ENCODE results near the gene GSC2.

Gene GSC2

GRCh38 chr22:19150482-19151328 is 613 bp upstream of the GSC2 start:
- H3K79me2 ChIP-seq (ENCODE audit: control insufficient read depth, insufficient read depth, low read length): no peaks in the 10 kb centered on the region
- no peaks in the 10 kb centered on the region for H3K79me1 ChIP-seq (ENCODE audit: low read length)
- H3K4me1 ChIP-seq (ENCODE audit: control insufficient read depth, low read depth, low read length): no peaks in the 10 kb centered on the region
- no peak overlapping the region for H3K18ac ChIP-seq (ENCODE audit: low read length)
- no peak overlapping the region for H3K23ac ChIP-seq (ENCODE audit: low read length)
- no peak overlapping the region for H3K27ac ChIP-seq (ENCODE audit: low read depth, low read length)
- H3K56ac ChIP-seq (ENCODE audit: low read length): no peak overlapping the region
- no CpG with 5 or more reads among the region's 68 CpGs for WGBS (ENCODE audit: extremely low coverage, insufficient coverage, low lambda C conversion rate)
- H3K4me2 ChIP-seq (ENCODE audit: low read length): no peak overlapping the region
- H3K27me3 ChIP-seq (ENCODE audit: insufficient read depth, low read length, poor library complexity): peaks cover 45% of the 10 kb centered on the region
- H3K4me3 ChIP-seq (ENCODE audit: low read length): no peak overlapping the region
- H3K4ac ChIP-seq (ENCODE audit: low read depth, low read length): no peak overlapping the region
- H4K8ac ChIP-seq (ENCODE audit: low read depth, low read length): no peak overlapping the region
- H2BK120ac ChIP-seq (ENCODE audit: low read depth, low read length): no peak overlapping the region
- no peak overlapping the region for H2BK15ac ChIP-seq (replicated peaks; ENCODE audit: low read depth)
- no peaks in the 10 kb centered on the region for H3K36me3 ChIP-seq (ENCODE audit: control insufficient read depth, insufficient read depth, low read length)
- no peak overlapping the region for H2AK5ac ChIP-seq (ENCODE audit: low read length)
- H2BK5ac ChIP-seq (ENCODE audit: low read length): no peak overlapping the region
- no peak overlapping the region for H3K9ac ChIP-seq (ENCODE audit: low read length)
- no peak for DNase-seq
- H4K5ac ChIP-seq (ENCODE audit: low read length): no peak overlapping the region

GRCh38 chr22:19149047-19149883 is 827 bp downstream of the GSC2 start:
- Histone ChIP-seq H3K27me3 (ENCODE audit: insufficient read depth, low read length, poor library complexity) (peaks cover 45% of the 10 kb centered on the region), H2BK5ac (ENCODE audit: low read length) (no peak overlapping the region), H3K18ac (ENCODE audit: low read length) (no peak overlapping the region), H3K4me3 (ENCODE audit: low read length) (no peak overlapping the region), H3K9ac (ENCODE audit: low read length) (no peak overlapping the region), H3K4me2 (ENCODE audit: low read length) (peak overlapping the region; percentile 36), H3K4me1 (ENCODE audit: control insufficient read depth, low read depth, low read length) (no peaks in the 10 kb centered on the region), H2BK120ac (ENCODE audit: low read depth, low read length) (no peak overlapping the region), H4K8ac (ENCODE audit: low read depth, low read length) (no peak overlapping the region), H3K79me2 (ENCODE audit: control insufficient read depth, insufficient read depth, low read length) (peaks cover under 1% of the 10 kb centered on the region), H4K5ac (ENCODE audit: low read length) (no peak overlapping the region), H2BK15ac (replicated peaks; ENCODE audit: low read depth) (no peak overlapping the region), H3K23ac (ENCODE audit: low read length) (no peak overlapping the region), H3K56ac (ENCODE audit: low read length) (peak overlapping the region; percentile 56), H3K36me3 (ENCODE audit: control insufficient read depth, insufficient read depth, low read length) (no peaks in the 10 kb centered on the region), H3K27ac (ENCODE audit: low read depth, low read length) (no peak overlapping the region), H2AK5ac (ENCODE audit: low read length) (no peak overlapping the region), H3K79me1 (ENCODE audit: low read length) (peaks cover under 1% of the 10 kb centered on the region), H3K4ac (ENCODE audit: low read depth, low read length) (no peak overlapping the region)
- no CpG with 5 or more reads among the region's 92 CpGs for WGBS (ENCODE audit: extremely low coverage, insufficient coverage, low lambda C conversion rate)
- DNase-seq: peak; percentile 31

GRCh38 chr22:19148417-19149046 is 1.6 kb downstream of the GSC2 start:
- no peak overlapping the region for H3K9ac ChIP-seq (ENCODE audit: low read length)
- H3K4me2 ChIP-seq (ENCODE audit: low read length): no peak overlapping the region
- H3K56ac ChIP-seq (ENCODE audit: low read length): no peak overlapping the region
- H2AK5ac ChIP-seq (ENCODE audit: low read length): no peak overlapping the region
- no peak for DNase-seq
- H3K27ac ChIP-seq (ENCODE audit: low read depth, low read length): no peak overlapping the region
- H4K5ac ChIP-seq (ENCODE audit: low read length): no peak overlapping the region
- no CpG with 5 or more reads among the region's 33 CpGs for WGBS (ENCODE audit: extremely low coverage, insufficient coverage, low lambda C conversion rate)
- no peaks in the 10 kb centered on the region for H3K36me3 ChIP-seq (ENCODE audit: control insufficient read depth, insufficient read depth, low read length)
- no peak overlapping the region for H4K8ac ChIP-seq (ENCODE audit: low read depth, low read length)
- no peak overlapping the region for H2BK120ac ChIP-seq (ENCODE audit: low read depth, low read length)
- H3K79me1 ChIP-seq (ENCODE audit: low read length): peaks cover 7% of the 10 kb centered on the region
- peaks cover 8% of the 10 kb centered on the region for H3K79me2 ChIP-seq (ENCODE audit: control insufficient read depth, insufficient read depth, low read length)
- no peaks in the 10 kb centered on the region for H3K4me1 ChIP-seq (ENCODE audit: control insufficient read depth, low read depth, low read length)
- H3K23ac ChIP-seq (ENCODE audit: low read length): no peak overlapping the region
- H3K27me3 ChIP-seq (ENCODE audit: insufficient read depth, low read length, poor library complexity): peaks cover 45% of the 10 kb centered on the region
- H3K4me3 ChIP-seq (ENCODE audit: low read length): no peak overlapping the region
- no peak overlapping the region for H3K4ac ChIP-seq (ENCODE audit: low read depth, low read length)
- H2BK15ac ChIP-seq (replicated peaks; ENCODE audit: low read depth): no peak overlapping the region
- no peak overlapping the region for H2BK5ac ChIP-seq (ENCODE audit: low read length)
- H3K18ac ChIP-seq (ENCODE audit: low read length): no peak overlapping the region

GRCh38 chr22:19147195-19147780 is 2.8 kb downstream of the GSC2 start:
- Histone ChIP-seq H3K23ac (ENCODE audit: low read length) (no peak overlapping the region), H3K27me3 (ENCODE audit: insufficient read depth, low read length, poor library complexity) (peaks cover 45% of the 10 kb centered on the region), H3K79me1 (ENCODE audit: low read length) (peaks cover 9% of the 10 kb centered on the region), H2BK15ac (replicated peaks; ENCODE audit: low read depth) (no peak overlapping the region), H3K18ac (ENCODE audit: low read length) (no peak overlapping the region), H3K79me2 (ENCODE audit: control insufficient read depth, insufficient read depth, low read length) (peaks cover 10% of the 10 kb centered on the region), H4K8ac (ENCODE audit: low read depth, low read length) (no peak overlapping the region), H3K4ac (ENCODE audit: low read depth, low read length) (no peak overlapping the region), H3K56ac (ENCODE audit: low read length) (no peak overlapping the region), H2BK5ac (ENCODE audit: low read length) (no peak overlapping the region), H3K36me3 (ENCODE audit: control insufficient read depth, insufficient read depth, low read length) (no peaks in the 10 kb centered on the region), H2BK120ac (ENCODE audit: low read depth, low read length) (no peak overlapping the region), H3K4me3 (ENCODE audit: low read length) (no peak overlapping the region), H3K27ac (ENCODE audit: low read depth, low read length) (no peak overlapping the region), H2AK5ac (ENCODE audit: low read length) (no peak overlapping the region), H3K4me2 (ENCODE audit: low read length) (no peak overlapping the region), H4K5ac (ENCODE audit: low read length) (no peak overlapping the region), H3K4me1 (ENCODE audit: control insufficient read depth, low read depth, low read length) (no peaks in the 10 kb centered on the region), H3K9ac (ENCODE audit: low read length) (no peak overlapping the region)
- WGBS (ENCODE audit: extremely low coverage, insufficient coverage, low lambda C conversion rate): no CpG with 5 or more reads among the region's 9 CpGs
- DNase-seq: peak; percentile 49

GRCh38 chr22:19146215-19146968 is 3.7 kb downstream of the GSC2 start:
- Histone ChIP-seq H4K8ac (ENCODE audit: low read depth, low read length) (no peak overlapping the region), H3K27me3 (ENCODE audit: insufficient read depth, low read length, poor library complexity) (peaks cover 37% of the 10 kb centered on the region), H4K5ac (ENCODE audit: low read length) (no peak overlapping the region), H3K27ac (ENCODE audit: low read depth, low read length) (no peak overlapping the region), H2AK5ac (ENCODE audit: low read length) (no peak overlapping the region), H3K18ac (ENCODE audit: low read length) (no peak overlapping the region), H2BK120ac (ENCODE audit: low read depth, low read length) (no peak overlapping the region), H3K4me1 (ENCODE audit: control insufficient read depth, low read depth, low read length) (no peaks in the 10 kb centered on the region), H3K4me3 (ENCODE audit: low read length) (no peak overlapping the region), H3K9ac (ENCODE audit: low read length) (no peak overlapping the region), H2BK5ac (ENCODE audit: low read length) (no peak overlapping the region), H3K56ac (ENCODE audit: low read length) (no peak overlapping the region), H3K4ac (ENCODE audit: low read depth, low read length) (no peak overlapping the region), H3K4me2 (ENCODE audit: low read length) (no peak overlapping the region), H3K79me2 (ENCODE audit: control insufficient read depth, insufficient read depth, low read length) (peaks cover 10% of the 10 kb centered on the region), H3K36me3 (ENCODE audit: control insufficient read depth, insufficient read depth, low read length) (no peaks in the 10 kb centered on the region), H3K23ac (ENCODE audit: low read length) (no peak overlapping the region), H3K79me1 (ENCODE audit: low read length) (peaks cover 9% of the 10 kb centered on the region), H2BK15ac (replicated peaks; ENCODE audit: low read depth) (no peak overlapping the region)
- DNase-seq: no peak
- no CpG with 5 or more reads among the region's 11 CpGs for WGBS (ENCODE audit: extremely low coverage, insufficient coverage, low lambda C conversion rate)

Measured in mesendoderm (in vitro differentiated cells).